Panc1 (cell line): ENCODE results near the gene TTLL11. TPM values are rescaled to one million over a fixed set of nuclear protein-coding genes. Genes with fewer than 3 reads are reported as not detected.

ENCODE experiments used
- ATAC-seq: fragments of 200-7000 bp; cut with Tn5 transposase; 2 replicates; pipeline ENCODE4 v1.9.1; 2020; ENCODE audit warnings: mild to moderate bottlenecking, moderate library complexity
- BruUV-seq: library from RNA; stranded (reverse); fragments of 400-500 nt; replicated peaks from 2 replicates; lab custom pipeline; 2021; lab: Mats Ljungman, UMichigan
- CTCF ChIA-PET: fragments of 300-600 bp; sonication (Branson Sonifier 250); formaldehyde crosslinking; loops from one replicate; lab custom pipeline; 2022; ENCODE audit warnings: antibody characterized with exemption; lab: Charles Lee
- POLR2A ChIA-PET: fragments of 300-600 bp; sonication (Branson Sonifier 250); formaldehyde crosslinking; loops from one replicate; lab custom pipeline; 2022; ENCODE audit warnings: antibody characterized with exemption; lab: Charles Lee
- DNase-seq: peaks from one replicate; pipeline ENCODE4 v3.0.0-alpha.2; 2010; ENCODE audit warnings: low read depth, low spot score
- H3K27ac ChIP-seq: 2 replicates; pipeline ENCODE4 v1.5.1; 2011; ENCODE audit warnings: mild to moderate bottlenecking, low read length, inconsistent platforms
- H3K27me3 ChIP-seq: fragments of 200-500 bp; sonication (Bioruptor generic); 2 replicates; pipeline ENCODE4 v1.6.0; 2014; ENCODE audit warnings: low read length, inconsistent platforms; ENCODE audit not compliant: control insufficient read depth, insufficient read depth
- H3K36me3 ChIP-seq: fragments of 200-500 bp; sonication (Bioruptor generic); 2 replicates; pipeline ENCODE4 v1.5.1; 2014; ENCODE audit warnings: inconsistent platforms, mild to moderate bottlenecking, low read length, moderate library complexity; ENCODE audit not compliant: control insufficient read depth, insufficient read depth
- H3K4me1 ChIP-seq: 2 replicates; pipeline ENCODE4 v1.5.1; 2011; ENCODE audit warnings: inconsistent platforms, mild to moderate bottlenecking, low read length, moderate library complexity; ENCODE audit not compliant: control insufficient read depth, insufficient read depth
- H3K4me3 ChIP-seq, 2 experiments: 2 replicates each; pipeline ENCODE4 v1.5.1; 2011 to 2012; ENCODE audit warnings: low read depth in 2 of 2, low read length in 2 of 2, mild to moderate bottlenecking in 2 of 2, inconsistent platforms in 1 of 2, moderate library complexity in 1 of 2
- H3K9me3 ChIP-seq: fragments of 200-500 bp; sonication (Bioruptor generic); 2 replicates; pipeline ENCODE4 v1.5.1; 2014; ENCODE audit warnings: low read depth, mild to moderate bottlenecking, inconsistent platforms, low read length, moderate library complexity; ENCODE audit not compliant: control insufficient read depth, insufficient read depth
- CTCF ChIP-seq: fragments of 450-650 bp; IDR thresholded peaks from 2 replicates; pipeline ENCODE4 v1.5.1; 2017; ENCODE audit warnings: mild to moderate bottlenecking
- POLR2AphosphoS5 ChIP-seq: IDR thresholded peaks from 2 replicates; pipeline ENCODE4 v1.6.1; 2012; ENCODE audit warnings: mild to moderate bottlenecking, low read depth, low read length, moderate library complexity
- REST ChIP-seq, 2 experiments: IDR thresholded peaks; 2 replicates each; pipeline ENCODE4 v1.6.1; 2011 to 2012; ENCODE audit warnings: low read depth in 2 of 2, control low read depth in 1 of 2, low read length in 1 of 2, mild to moderate bottlenecking in 1 of 2, moderate library complexity in 1 of 2; ENCODE audit not compliant: insufficient read depth in 1 of 2
- SIN3A ChIP-seq: IDR thresholded peaks from 2 replicates; pipeline ENCODE4 v1.6.1; 2012; ENCODE audit warnings: low read depth, mild to moderate bottlenecking, low read length, moderate library complexity, borderline replicate concordance; ENCODE audit not compliant: insufficient read depth
- TCF7L2 ChIP-seq: IDR thresholded peaks from 2 replicates; pipeline ENCODE4 v1.6.1; 2011; ENCODE audit warnings: mild to moderate bottlenecking, low read depth, low read length, inconsistent platforms
- in situ Hi-C: cut with HindIII; loops from 2 replicates; pipeline ENCODE4 v1.10.0; 2016; ENCODE audit warnings: low sequenced_read_pairs, low pct_unique_long_range_greater_than_20kb
- intact Hi-C: fragments of 100-400 bp; cut with micrococcal nuclease; formaldehyde crosslinking; loops from one replicate; pipeline ENCODE4 v1.10.0; 2022; ENCODE audit not compliant: unreplicated experiment
- total RNA-seq: library from RNA; stranded (reverse); gene quantifications from one replicate; pipeline ENCODE4 v1.2.1, GENCODE V29; 2021; ENCODE audit not compliant: unreplicated experiment

Gene TTLL11
- total RNA-seq, 1 experiment from 2014 or later, result 1.1 TPM

- POLR2A ChIA-PET, result no interaction called here
- no peaks in the 10 kb centered on the region for H3K4me1 ChIP-seq
- ATAC-seq (no peak), DNase-seq (no peak)
- in situ Hi-C loops, result no loop called here
- CTCF ChIA-PET, result no interaction called here
- H3K36me3 ChIP-seq, result no peaks in the 10 kb centered on the region
- TF ChIP-seq SIN3A (no peak), TCF7L2 (no peak), REST (IDR thresholded peaks at IDR 0.05; ENCODE audit: insufficient read depth in 1 of 2, low read depth in 2 of 2, low read length in 1 of 2) (no peak), CTCF (no peak), POLR2AphosphoS5 (no peak)
- no peaks in the 10 kb centered on the region for H3K9me3 ChIP-seq
- BruUV-seq, result no TSS peak
- H3K4me3 ChIP-seq, result no peak overlapping the region
- H3K27me3 ChIP-seq, result no peaks in the 10 kb centered on the region
- intact Hi-C loops, result no loop called here
- no peak overlapping the region for H3K27ac ChIP-seq
Measured at GRCh38 chr9:121807823-121808278, 285.3 kb downstream of the TTLL11 start.

GRCh38 chr9:121807069-121807822, 285.9 kb downstream of the TTLL11 start:
- DNase-seq (no peak), ATAC-seq (no peak)
- no peaks in the 10 kb centered on the region for H3K9me3 ChIP-seq
- intact Hi-C loops, result no loop called here
- H3K36me3 ChIP-seq, result no peaks in the 10 kb centered on the region
- H3K4me3 ChIP-seq, result no peak overlapping the region
- no peaks in the 10 kb centered on the region for H3K4me1 ChIP-seq
- CTCF ChIA-PET, result no interaction called here
- TF ChIP-seq CTCF, result no peak
- TF ChIP-seq TCF7L2, result no peak
- no peak for TF ChIP-seq REST (IDR thresholded peaks at IDR 0.05; ENCODE audit: insufficient read depth in 1 of 2, low read depth in 2 of 2, low read length in 1 of 2)
- H3K27me3 ChIP-seq, result no peaks in the 10 kb centered on the region
- in situ Hi-C loops, result no loop called here
- H3K27ac ChIP-seq, result no peak overlapping the region
- POLR2A ChIA-PET, result no interaction called here
- BruUV-seq, result no TSS peak
